Measurements from ENCODE around the gene ANO2. TPM values are rescaled to one million over a fixed set of nuclear protein-coding genes. Genes with fewer than 3 reads are reported as not detected.

ANO2 gene
- total and polyA plus RNA-seq, 2 experiments from 2014 or later = 2.3 to 4.6 TPM

DNA sequence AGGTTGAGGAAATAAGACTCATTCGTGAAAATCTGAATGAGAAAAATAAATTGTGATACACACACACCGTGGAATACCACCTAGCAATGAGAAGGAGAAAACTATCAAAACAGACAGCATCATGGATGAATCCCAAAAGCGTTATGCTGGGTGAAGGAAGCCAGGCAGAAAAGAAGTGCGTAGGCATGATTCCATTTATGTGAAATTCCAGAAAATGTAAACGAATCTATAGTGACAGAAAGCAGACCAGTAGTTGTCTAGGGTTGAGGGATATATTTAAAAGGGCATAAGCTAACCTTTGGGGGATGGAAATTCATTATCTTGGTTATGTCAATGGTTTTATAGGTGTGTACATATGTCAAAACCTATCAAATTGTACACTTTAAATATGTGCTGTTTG lies 42.5 kb upstream of the ANO2 start:
- no peak overlapping the region for H3K27ac ChIP-seq (ENCODE audit: low read depth)
- Mint-ChIP-seq H3K27me3 (ENCODE audit: insufficient read depth, low read depth, poor library complexity) (peaks cover 4% of the 10 kb centered on the region), H3K9me3 (no peaks in the 10 kb centered on the region), H3K4me3 (no peak overlapping the region), H3K4me1 (peaks cover 28% of the 10 kb centered on the region), H3K36me3 (ENCODE audit: low read depth) (no peaks in the 10 kb centered on the region), H3K27ac (no peak overlapping the region)
- no peak for ATAC-seq
- 0 out of 2 replicates have a peak overlapping the region, but pooled peaks have one; percentile 31 for H3K4me2 ChIP-seq
- no peaks in the 10 kb centered on the region for H3K79me2 ChIP-seq (replicated peaks; ENCODE audit: insufficient read depth)
- H3K4me1 ChIP-seq (ENCODE audit: insufficient read depth) = peaks cover 15% of the 10 kb centered on the region
- no peaks in the 10 kb centered on the region for H3K36me3 ChIP-seq (ENCODE audit: insufficient read depth)
- no peaks in the 10 kb centered on the region for H3F3A ChIP-seq (replicated peaks; ENCODE audit: low read depth)
- TF ChIP-seq REST (IDR thresholded peaks at IDR 0.05; ENCODE audit: unreplicated experiment) (no peak), EZH2phosphoT487 (IDR thresholded peaks at IDR 0.05; ENCODE audit: unreplicated experiment) (no peak), CREB1 (CRISPR knock-in tag; IDR thresholded peaks at IDR 0.05; ENCODE audit: low read depth) (no peak), NANOG (IDR thresholded peaks at IDR 0.05; ENCODE audit: borderline replicate concordance) (no peak), POLR2AphosphoS5 (IDR thresholded peaks at IDR 0.05; ENCODE audit: low read depth) (no peak), ZNF331 (CRISPR knock-in tag; IDR thresholded peaks at IDR 0.05; ENCODE audit: low read depth) (no peak), EZH2 (IDR thresholded peaks at IDR 0.05; ENCODE audit: low read depth, unreplicated experiment) (no peak), CTCF (conservative IDR thresholded peaks at IDR 0.05; ENCODE audit: low read depth in 2 of 2) (no peak), JUNB (IDR thresholded peaks at IDR 0.05; ENCODE audit: unreplicated experiment) (no peak)
- TF ChIP-seq, protein P1, sequence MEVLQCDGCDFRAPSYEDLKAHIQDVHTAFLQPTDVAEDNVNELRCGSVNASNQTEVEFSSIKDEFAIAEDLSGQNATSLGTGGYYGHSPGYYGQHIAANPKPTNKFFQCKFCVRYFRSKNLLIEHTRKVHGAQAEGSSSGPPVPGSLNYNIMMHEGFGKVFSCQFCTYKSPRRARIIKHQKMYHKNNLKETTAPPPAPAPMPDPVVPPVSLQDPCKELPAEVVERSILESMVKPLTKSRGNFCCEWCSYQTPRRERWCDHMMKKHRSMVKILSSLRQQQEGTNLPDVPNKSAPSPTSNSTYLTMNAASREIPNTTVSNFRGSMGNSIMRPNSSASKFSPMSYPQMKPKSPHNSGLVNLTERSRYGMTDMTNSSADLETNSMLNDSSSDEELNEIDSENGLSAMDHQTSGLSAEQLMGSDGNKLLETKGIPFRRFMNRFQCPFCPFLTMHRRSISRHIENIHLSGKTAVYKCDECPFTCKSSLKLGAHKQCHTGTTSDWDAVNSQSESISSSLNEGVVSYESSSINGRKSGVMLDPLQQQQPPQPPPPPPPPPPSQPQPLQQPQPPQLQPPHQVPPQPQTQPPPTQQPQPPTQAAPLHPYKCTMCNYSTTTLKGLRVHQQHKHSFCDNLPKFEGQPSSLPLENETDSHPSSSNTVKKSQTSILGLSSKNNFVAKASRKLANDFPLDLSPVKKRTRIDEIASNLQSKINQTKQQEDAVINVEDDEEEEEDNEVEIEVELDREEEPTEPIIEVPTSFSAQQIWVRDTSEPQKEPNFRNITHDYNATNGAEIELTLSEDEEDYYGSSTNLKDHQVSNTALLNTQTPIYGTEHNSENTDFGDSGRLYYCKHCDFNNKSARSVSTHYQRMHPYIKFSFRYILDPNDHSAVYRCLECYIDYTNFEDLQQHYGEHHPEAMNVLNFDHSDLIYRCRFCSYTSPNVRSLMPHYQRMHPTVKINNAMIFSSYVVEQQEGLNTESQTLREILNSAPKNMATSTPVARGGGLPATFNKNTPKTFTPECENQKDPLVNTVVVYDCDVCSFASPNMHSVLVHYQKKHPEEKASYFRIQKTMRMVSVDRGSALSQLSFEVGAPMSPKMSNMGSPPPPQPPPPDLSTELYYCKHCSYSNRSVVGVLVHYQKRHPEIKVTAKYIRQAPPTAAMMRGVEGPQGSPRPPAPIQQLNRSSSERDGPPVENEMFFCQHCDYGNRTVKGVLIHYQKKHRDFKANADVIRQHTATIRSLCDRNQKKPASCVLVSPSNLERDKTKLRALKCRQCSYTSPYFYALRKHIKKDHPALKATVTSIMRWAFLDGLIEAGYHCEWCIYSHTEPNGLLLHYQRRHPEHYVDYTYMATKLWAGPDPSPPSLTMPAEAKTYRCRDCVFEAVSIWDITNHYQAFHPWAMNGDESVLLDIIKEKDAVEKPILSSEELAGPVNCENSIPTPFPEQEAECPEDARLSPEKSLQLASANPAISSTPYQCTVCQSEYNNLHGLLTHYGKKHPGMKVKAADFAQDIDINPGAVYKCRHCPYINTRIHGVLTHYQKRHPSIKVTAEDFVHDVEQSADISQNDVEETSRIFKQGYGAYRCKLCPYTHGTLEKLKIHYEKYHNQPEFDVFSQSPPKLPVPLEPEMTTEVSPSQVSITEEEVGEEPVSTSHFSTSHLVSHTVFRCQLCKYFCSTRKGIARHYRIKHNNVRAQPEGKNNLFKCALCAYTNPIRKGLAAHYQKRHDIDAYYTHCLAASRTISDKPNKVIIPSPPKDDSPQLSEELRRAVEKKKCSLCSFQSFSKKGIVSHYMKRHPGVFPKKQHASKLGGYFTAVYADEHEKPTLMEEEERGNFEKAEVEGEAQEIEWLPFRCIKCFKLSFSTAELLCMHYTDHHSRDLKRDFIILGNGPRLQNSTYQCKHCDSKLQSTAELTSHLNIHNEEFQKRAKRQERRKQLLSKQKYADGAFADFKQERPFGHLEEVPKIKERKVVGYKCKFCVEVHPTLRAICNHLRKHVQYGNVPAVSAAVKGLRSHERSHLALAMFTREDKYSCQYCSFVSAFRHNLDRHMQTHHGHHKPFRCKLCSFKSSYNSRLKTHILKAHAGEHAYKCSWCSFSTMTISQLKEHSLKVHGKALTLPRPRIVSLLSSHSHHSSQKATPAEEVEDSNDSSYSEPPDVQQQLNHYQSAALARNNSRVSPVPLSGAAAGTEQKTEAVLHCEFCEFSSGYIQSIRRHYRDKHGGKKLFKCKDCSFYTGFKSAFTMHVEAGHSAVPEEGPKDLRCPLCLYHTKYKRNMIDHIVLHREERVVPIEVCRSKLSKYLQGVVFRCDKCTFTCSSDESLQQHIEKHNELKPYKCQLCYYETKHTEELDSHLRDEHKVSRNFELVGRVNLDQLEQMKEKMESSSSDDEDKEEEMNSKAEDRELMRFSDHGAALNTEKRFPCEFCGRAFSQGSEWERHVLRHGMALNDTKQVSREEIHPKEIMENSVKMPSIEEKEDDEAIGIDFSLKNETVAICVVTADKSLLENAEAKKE (CRISPR knock-in tag; IDR thresholded peaks at IDR 0.05) = no peak
- H2AFZ ChIP-seq = peak overlapping the region; percentile 97; the same call in 1 of the 2 replicates
- no peak for DNase-seq (ENCODE audit: low spot score)
- no peaks in the 10 kb centered on the region for H3K9me2 ChIP-seq (ENCODE audit: insufficient read depth)
- H4K20me1 ChIP-seq (replicated peaks; ENCODE audit: insufficient read depth) = 0 out of 2 replicates have a peak, but pooled peaks cover 3% of the 10 kb centered on the region
- H3K4me3 ChIP-seq = no peak overlapping the region
- no peaks in the 10 kb centered on the region for H3K27me3 ChIP-seq (ENCODE audit: insufficient read depth)

Measured in GM23338 (cell line).